Breast epithelium (tissue), 3 donors: ENCODE measurements around the gene IL6.

Experiments
- CTCF ChIP-seq, 3 donors: fragments of 450-650 bp; IDR thresholded peaks; one replicate each; pipeline ENCODE4 v1.5.1; 2016 to 2017; ENCODE audit warnings: antibody characterized with exemption in 3 of 3, mild to moderate bottlenecking in 3 of 3, moderate library complexity in 3 of 3
- POLR2A ChIP-seq: fragments of 450-650 bp; IDR thresholded peaks from one replicate; pipeline ENCODE4 v1.6.1; 2016; ENCODE audit warnings: antibody characterized with exemption, mild to moderate bottlenecking, moderate library complexity
- POLR2AphosphoS5 ChIP-seq, 3 donors: sonication (generic); formaldehyde crosslinking; IDR thresholded peaks; one replicate each; pipeline ENCODE4 v1.6.1; 2017; ENCODE audit warnings: antibody characterized with exemption in 3 of 3

GRCh38 chr7:22681312-22681711 lies 45.7 kb upstream of the IL6 start:
- no peak for TF ChIP-seq CTCF (IDR thresholded peaks at IDR 0.05)
- no peak for TF ChIP-seq POLR2A
- TF ChIP-seq POLR2AphosphoS5 (IDR thresholded peaks at IDR 0.05) = no peak
